ENCODE measurements around the gene PDE4B. TPM values are rescaled to one million over a fixed set of nuclear protein-coding genes. Genes with fewer than 3 reads are reported as not detected.

PDE4B gene
- total RNA-seq, 2 donors from 2014 or later: 1.6 to 12.2 TPM

GRCh38 chr1:66140072-66140471 is 347.4 kb downstream of the PDE4B start:
- intact Hi-C loops (cut with DNase I): no loop called here
- no peaks in the 10 kb centered on the region for H3K9me3 ChIP-seq
- 51 to 54% methylated on average over 5 of the region's 5 CpGs for WGBS, 2 donors
- H3K36me3 ChIP-seq (replicated peaks in 1 of 2; ENCODE audit: insufficient read depth in 1 of 2, low read depth in 2 of 2): no peaks in the 10 kb centered on the region
- H3K27me3 ChIP-seq: no peaks in the 10 kb centered on the region
- no peak for TF ChIP-seq POLR2A (IDR thresholded peaks at IDR 0.05)
- TF ChIP-seq CTCF (IDR thresholded peaks at IDR 0.05): no peak
- DNase-seq (no peak), ATAC-seq (no peak)
- H3K4me3 ChIP-seq: no peak overlapping the region
- no peaks in the 10 kb centered on the region for H3K4me1 ChIP-seq
- no peak overlapping the region for H3K27ac ChIP-seq

- TF ChIP-seq CTCF (IDR thresholded peaks at IDR 0.05): no peak
- no peak for TF ChIP-seq POLR2A (IDR thresholded peaks at IDR 0.05)
- Histone ChIP-seq H3K36me3 (replicated peaks in 1 of 2; ENCODE audit: insufficient read depth in 1 of 2, low read depth in 2 of 2) (no peaks in the 10 kb centered on the region), H3K27me3 (no peaks in the 10 kb centered on the region), H3K4me1 (no peaks in the 10 kb centered on the region), H3K9me3 (no peaks in the 10 kb centered on the region), H3K27ac (no peak overlapping the region), H3K4me3 (no peak overlapping the region)
- 35 to 40% methylated on average over 2 of the region's 2 CpGs for WGBS, 2 donors
- DNase-seq: no peak
- intact Hi-C loops (cut with DNase I): no loop called here
- no peak for ATAC-seq
These were observed 351.0 kb downstream of the PDE4B start for GRCh38 chr1:66143651-66144050.

GRCh38 chr1:66147226-66147835 is 354.6 kb downstream of the PDE4B start:
- DNase-seq (no peak), ATAC-seq (no peak)
- intact Hi-C loops (cut with DNase I): no loop called here
- Histone ChIP-seq H3K9me3 (no peaks in the 10 kb centered on the region), H3K4me3 (no peak overlapping the region), H3K36me3 (replicated peaks in 1 of 2; ENCODE audit: insufficient read depth in 1 of 2, low read depth in 2 of 2) (no peaks in the 10 kb centered on the region), H3K4me1 (no peaks in the 10 kb centered on the region), H3K27me3 (no peaks in the 10 kb centered on the region), H3K27ac (no peak overlapping the region)
- TF ChIP-seq CTCF (IDR thresholded peaks at IDR 0.05): no peak
- no peak for TF ChIP-seq POLR2A (IDR thresholded peaks at IDR 0.05)
- WGBS, 2 donors: 50% methylated on average over 4 of the region's 4 CpGs

GRCh38 chr1:66152034-66152433 is 359.3 kb downstream of the PDE4B start:
- intact Hi-C loops (cut with DNase I): no loop called here

More at GRCh38 chr1:66152034-66152433, 359.3 kb downstream of the PDE4B start:
- Histone ChIP-seq H3K9me3 (no peaks in the 10 kb centered on the region), H3K27ac (no peak overlapping the region), H3K4me1 (no peaks in the 10 kb centered on the region), H3K36me3 (replicated peaks in 1 of 2; ENCODE audit: insufficient read depth in 1 of 2, low read depth in 2 of 2) (no peaks in the 10 kb centered on the region), H3K27me3 (no peaks in the 10 kb centered on the region), H3K4me3 (no peak overlapping the region)
- no peak for DNase-seq
- no peak for TF ChIP-seq CTCF (IDR thresholded peaks at IDR 0.05)
- no peak for TF ChIP-seq POLR2A (IDR thresholded peaks at IDR 0.05)
- no peak for ATAC-seq

Data from body of pancreas (tissue), 4 donors.